BJ (cell line): ENCODE results near the gene DPY19L1. TPM values are rescaled to one million over a fixed set of nuclear protein-coding genes. Genes with fewer than 3 reads are reported as not detected.
"Not testable (repeated sequence)": the region's sequence is repeated elsewhere in the genome, so short reads cannot be mapped to it uniquely, and the experiment has no call there.

Experiments used
- CTCF ChIA-PET: fragments of 350-600 bp; formaldehyde crosslinking; extraction: SDS; loops from one replicate; lab custom pipeline; 2021; ENCODE audit warnings: antibody characterized with exemption, inconsistent platforms; lab: Yijun Ruan, JAX
- POLR2A ChIA-PET: fragments of 300-600 bp; sonication (Branson Sonifier 250); formaldehyde crosslinking; extraction: SDS; loops from one replicate; lab custom pipeline; 2021; ENCODE audit warnings: antibody characterized with exemption; lab: Charles Lee
- DNase-seq: peaks from one replicate; pipeline ENCODE4 v3.0.0-alpha.2; 2011; ENCODE audit warnings: low read depth
- H3K27me3 ChIP-seq: 2 replicates; pipeline ENCODE4 v1.6.0; 2011; ENCODE audit warnings: low read length; ENCODE audit not compliant: control insufficient read depth, insufficient read depth
- H3K36me3 ChIP-seq: 2 replicates; pipeline ENCODE4 v1.5.1; 2011; ENCODE audit warnings: low read length; ENCODE audit not compliant: control insufficient read depth, insufficient read depth
- H3K4me3 ChIP-seq: 2 replicates; pipeline ENCODE4 v1.5.1; 2011; ENCODE audit warnings: low read depth, mild to moderate bottlenecking, control low read depth, low read length
- CTCF ChIP-seq: IDR thresholded peaks from 2 replicates; pipeline ENCODE4 v1.5.1; 2011; ENCODE audit warnings: low read depth, mild to moderate bottlenecking, control low read depth, inconsistent platforms, low read length, moderate library complexity; ENCODE audit not compliant: insufficient read depth
- polyA plus RNA-seq: library from polyadenylated mRNA; depleted of rRNA; stranded (reverse); fragments of >200 nt; gene quantifications from 2 replicates; pipeline ENCODE4 v1.2.3, GENCODE V29; 2011

Gene DPY19L1
- polyA plus RNA-seq, 1 experiment: 10.2 TPM

GRCh38 chr7:34917515-34917914 lies 119.8 kb downstream of the DPY19L1 start:
- POLR2A ChIA-PET, H3K27me3 ChIP-seq, DNase-seq, CTCF ChIA-PET, H3K4me3 ChIP-seq, H3K36me3 ChIP-seq: not testable (repeated sequence)

- POLR2A ChIA-PET: no interaction called here
- CTCF ChIA-PET: interaction anchor here (1.0 kb wide), 1 partner anchor 12 kb away, joined by 3 read pairs; no protein-coding TSS in a partner anchor
- Histone ChIP-seq H3K36me3 (no peaks in the 10 kb centered on the region), H3K27me3 (no peaks in the 10 kb centered on the region), H3K4me3 (no peak overlapping the region)
- DNase-seq: no peak
- TF ChIP-seq CTCF: no peak
Measured at GRCh38 chr7:34916267-34916666, 121.0 kb downstream of the DPY19L1 start.

DNA sequence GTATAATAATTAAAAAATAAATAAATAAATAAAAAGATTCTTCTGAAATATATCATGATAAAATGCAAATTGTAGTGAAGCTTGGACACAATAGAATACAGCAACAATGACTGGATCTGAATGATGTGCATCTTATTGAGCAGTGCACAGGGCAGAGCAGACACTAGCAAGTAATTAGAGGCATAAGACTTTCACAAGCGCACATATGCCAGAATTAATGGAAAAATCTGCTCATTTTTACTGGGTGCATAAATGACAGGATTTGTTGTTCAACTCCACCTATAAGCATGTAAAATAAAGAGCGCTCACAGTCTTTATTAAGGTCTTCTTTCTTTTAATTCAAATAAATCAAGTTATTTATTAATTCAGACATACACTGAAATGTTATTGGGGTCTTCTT lies 125.0 kb downstream of the DPY19L1 start:
- ChIA-PET POLR2A (no interaction called here), CTCF (no interaction called here)
- no peak for DNase-seq

DNA sequence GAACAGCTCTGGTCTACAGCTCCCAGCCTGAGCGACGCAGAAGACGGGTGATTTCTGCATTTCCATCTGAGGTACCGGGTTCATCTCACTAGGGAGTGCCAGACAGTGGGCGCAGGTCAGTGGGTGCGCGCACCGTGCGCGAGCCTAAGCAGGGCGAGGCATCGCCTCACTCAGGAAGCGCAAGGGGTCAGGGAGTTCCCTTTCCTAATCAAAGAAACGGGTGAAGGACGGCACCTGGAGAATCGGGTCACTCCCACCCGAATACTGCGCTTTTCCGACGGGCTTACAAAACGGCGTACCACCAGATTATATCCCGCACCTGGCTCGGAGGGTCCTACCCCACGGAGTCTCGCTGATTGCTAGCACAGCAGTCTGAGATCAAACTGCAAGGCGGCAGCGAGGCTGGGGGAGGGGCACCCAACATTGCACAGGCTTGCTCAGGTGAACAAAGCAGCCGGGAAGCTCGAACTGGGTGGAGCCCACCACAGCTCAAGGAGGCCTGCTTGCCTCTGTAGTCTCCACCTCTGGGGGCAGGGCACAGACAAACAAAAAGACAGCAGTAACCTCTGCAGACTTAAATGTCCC lies 130.9 kb downstream of the DPY19L1 start:
- H3K4me3 ChIP-seq, H3K36me3 ChIP-seq, DNase-seq, H3K27me3 ChIP-seq, POLR2A ChIA-PET, CTCF ChIA-PET: not testable (repeated sequence)

More for the DNA sequence above, 125.0 kb downstream of the DPY19L1 start:
- TF ChIP-seq CTCF: no peak
- H3K36me3 ChIP-seq: no peaks in the 10 kb centered on the region
- no peak overlapping the region for H3K4me3 ChIP-seq
- H3K27me3 ChIP-seq: no peaks in the 10 kb centered on the region

- H3K4me3 ChIP-seq: no peak overlapping the region
- H3K36me3 ChIP-seq: no peaks in the 10 kb centered on the region
- TF ChIP-seq CTCF: no peak
- POLR2A ChIA-PET: no interaction called here
- H3K27me3 ChIP-seq: no peaks in the 10 kb centered on the region; the same call in 1 of the 2 replicates
- DNase-seq: no peak
- CTCF ChIA-PET: no interaction called here
Measured at GRCh38 chr7:34904987-34905386, 132.3 kb downstream of the DPY19L1 start.

DNA sequence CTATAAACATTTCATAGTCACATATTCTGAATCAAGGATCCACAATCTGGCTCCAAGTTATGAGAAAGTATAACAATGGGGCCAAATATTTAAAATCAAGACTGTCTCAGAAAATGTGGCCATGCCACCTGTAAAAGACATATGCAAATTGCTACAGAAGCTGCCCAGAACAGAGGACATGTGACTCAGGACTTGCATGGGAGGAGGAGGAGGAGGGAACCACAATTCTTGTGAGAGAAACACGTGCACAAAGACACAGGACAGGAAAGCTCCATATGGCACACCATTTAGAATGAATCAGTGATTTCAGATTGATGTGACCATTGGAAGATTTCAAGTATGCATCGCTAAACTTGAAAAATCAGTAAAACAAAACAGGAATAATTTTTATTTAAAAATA lies 133.4 kb downstream of the DPY19L1 start:
- H3K36me3 ChIP-seq, H3K4me3 ChIP-seq, CTCF ChIA-PET, H3K27me3 ChIP-seq, POLR2A ChIA-PET, DNase-seq: not testable (repeated sequence)

DNA sequence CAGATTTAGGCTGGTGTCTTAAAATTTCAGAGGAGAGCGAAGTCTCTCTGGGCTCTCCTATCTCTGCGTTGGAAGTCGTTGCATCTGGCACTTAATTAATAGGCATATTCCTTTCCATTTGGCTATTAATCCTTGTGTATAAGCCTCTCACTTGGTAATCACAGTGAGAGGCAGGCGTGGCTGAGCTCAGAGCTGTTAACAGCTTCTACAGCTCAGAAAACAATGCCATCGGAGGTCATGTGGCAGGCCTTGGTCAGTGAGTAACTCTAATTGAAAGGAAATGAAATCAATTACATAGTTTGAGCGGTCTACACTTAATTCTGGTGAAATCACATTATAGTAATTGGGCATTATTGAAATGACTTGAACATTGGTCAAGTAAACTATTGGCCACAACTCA lies 135.1 kb downstream of the DPY19L1 start:
- Histone ChIP-seq H3K4me3 (no peak overlapping the region), H3K36me3 (no peaks in the 10 kb centered on the region), H3K27me3 (no peaks in the 10 kb centered on the region; the same call in 1 of the 2 replicates)
- DNase-seq: no peak
- ChIA-PET POLR2A (no interaction called here), CTCF (no interaction called here)
- TF ChIP-seq CTCF: no peak
